SK-N-SH treated with all-trans-retinoic acid at 6 μM for 48 hours (cell line): ENCODE measurements around the gene CAMTA2.

ENCODE experiments used
- ATAC-seq: fragments of 200-7000 bp; cut with Tn5 transposase; 3 replicates; pipeline ENCODE4 v1.9.1; 2020; ENCODE audit warnings: mild to moderate bottlenecking, moderate library complexity
- ARNTL ChIP-seq: fragments of 450-650 bp; formaldehyde crosslinking; IDR thresholded peaks from 2 replicates; pipeline ENCODE4 v1.5.0; 2020; ENCODE audit warnings: low read depth, mild to moderate bottlenecking, moderate library complexity, borderline replicate concordance
- BACH2 ChIP-seq: fragments of 250-450 bp; sonication (Bioruptor Pico); IDR thresholded peaks from 2 replicates; pipeline ENCODE4 v1.9.0; 2021; ENCODE audit warnings: mild to moderate bottlenecking, borderline replicate concordance
- CREB5 ChIP-seq: fragments of 250-450 bp; sonication (Bioruptor Pico); IDR thresholded peaks from 2 replicates; pipeline ENCODE4 v1.5.1; 2020; ENCODE audit warnings: low read depth, mild to moderate bottlenecking, moderate library complexity
- CSDC2 ChIP-seq: fragments of 250-450 bp; sonication (Bioruptor Pico); IDR thresholded peaks from 2 replicates; pipeline ENCODE4 v1.5.0; 2020; ENCODE audit warnings: mild to moderate bottlenecking, moderate library complexity
- CSRNP3 ChIP-seq: fragments of 250-450 bp; sonication (Bioruptor Pico); IDR thresholded peaks from 2 replicates; pipeline ENCODE4 v1.5.1; 2021; ENCODE audit warnings: mild to moderate bottlenecking, moderate library complexity
- ESRRG ChIP-seq: fragments of 250-450 bp; sonication (Bioruptor Pico); IDR thresholded peaks from 2 replicates; pipeline ENCODE4 v1.6.1; 2021; ENCODE audit warnings: mild to moderate bottlenecking
- GLIS3 ChIP-seq: fragments of 250-450 bp; sonication (Bioruptor Pico); IDR thresholded peaks from 2 replicates; pipeline ENCODE4 v1.5.0; 2020; ENCODE audit warnings: mild to moderate bottlenecking, moderate library complexity
- ISL1 ChIP-seq: fragments of 250-450 bp; sonication (Bioruptor Pico); IDR thresholded peaks from 2 replicates; pipeline ENCODE4 v2.1.2; 2022; ENCODE audit warnings: mild to moderate bottlenecking, moderate library complexity
- OSR1 ChIP-seq: fragments of 250-450 bp; sonication (Bioruptor Pico); IDR thresholded peaks from 2 replicates; pipeline ENCODE4 v1.8.0; 2022; ENCODE audit warnings: moderate library complexity, mild to moderate bottlenecking, inconsistent platforms
- POU6F1 ChIP-seq: fragments of 250-450 bp; sonication (Bioruptor Pico); IDR thresholded peaks from 2 replicates; pipeline ENCODE4 v1.8.0; 2021; ENCODE audit warnings: low read depth, mild to moderate bottlenecking, moderate library complexity, borderline replicate concordance
- PPARA ChIP-seq: fragments of 250-450 bp; sonication (Bioruptor Pico); IDR thresholded peaks from 2 replicates; pipeline ENCODE4 v1.5.0; 2020; ENCODE audit warnings: mild to moderate bottlenecking, borderline replicate concordance
- RARB ChIP-seq: fragments of 250-450 bp; sonication (Bioruptor Pico); IDR thresholded peaks from 2 replicates; pipeline ENCODE4 v1.8.0; 2021; ENCODE audit warnings: mild to moderate bottlenecking, moderate library complexity
- SNAI2 ChIP-seq: fragments of 250-450 bp; sonication (Bioruptor Pico); IDR thresholded peaks from 2 replicates; pipeline ENCODE4 v1.5.0; 2020; ENCODE audit warnings: mild to moderate bottlenecking, moderate library complexity
- TCF4 ChIP-seq: fragments of 250-450 bp; sonication (Bioruptor Pico); IDR thresholded peaks from 2 replicates; pipeline ENCODE4 v1.8.0; 2021; ENCODE audit warnings: mild to moderate bottlenecking, moderate library complexity, borderline replicate concordance
- TOX ChIP-seq: fragments of 250-450 bp; sonication (Bioruptor Pico); IDR thresholded peaks from 2 replicates; pipeline ENCODE4 v1.8.0; 2021; ENCODE audit warnings: mild to moderate bottlenecking, moderate library complexity, borderline replicate concordance
- TSHZ2 ChIP-seq: fragments of 250-450 bp; sonication (Bioruptor Pico); IDR thresholded peaks from 2 replicates; pipeline ENCODE4 v1.5.0; 2020; ENCODE audit warnings: mild to moderate bottlenecking, moderate library complexity
- ZC3H10 ChIP-seq: fragments of 250-450 bp; sonication (Bioruptor Pico); IDR thresholded peaks from 2 replicates; pipeline ENCODE4 v1.5.1; 2021; ENCODE audit warnings: mild to moderate bottlenecking, moderate library complexity
- ZFP30 ChIP-seq: fragments of 450-650 bp; formaldehyde crosslinking; IDR thresholded peaks from 2 replicates; pipeline ENCODE4 v1.5.0; 2022; ENCODE audit warnings: mild to moderate bottlenecking, moderate library complexity
- ZNF565 ChIP-seq: fragments of 450-650 bp; formaldehyde crosslinking; conservative IDR thresholded peaks from 2 replicates; pipeline ENCODE4 v1.5.0; 2020; ENCODE audit warnings: low read depth, mild to moderate bottlenecking, moderate library complexity
- ZNF70 ChIP-seq: fragments of 450-650 bp; formaldehyde crosslinking; IDR thresholded peaks from 2 replicates; pipeline ENCODE4 v1.5.0; 2020; ENCODE audit warnings: mild to moderate bottlenecking, moderate library complexity
- TF ChIP-seq, protein P1 (sequence below): fragments of 250-450 bp; sonication (Bioruptor Pico); IDR thresholded peaks from 2 replicates; pipeline ENCODE4 v1.8.0; 2020; ENCODE audit warnings: mild to moderate bottlenecking, moderate library complexity, borderline replicate concordance

Gene CAMTA2

GRCh38 chr17:4947411-4948165, 39.9 kb downstream of the CAMTA2 start:
- TF ChIP-seq CSRNP3 (CRISPR knock-in tag) (0 out of 2 replicates have a peak, but pooled peaks have one; percentile 33), CREB5 (CRISPR knock-in tag) (no peak; the same call in 1 of the 2 replicates), ZNF70 (no peak), CSDC2 (CRISPR knock-in tag) (no peak), PPARA (CRISPR knock-in tag) (no peak), ARNTL (no peak), OSR1 (CRISPR knock-in tag) (no peak), ISL1 (CRISPR knock-in tag) (no peak)
- TF ChIP-seq, protein P1, sequence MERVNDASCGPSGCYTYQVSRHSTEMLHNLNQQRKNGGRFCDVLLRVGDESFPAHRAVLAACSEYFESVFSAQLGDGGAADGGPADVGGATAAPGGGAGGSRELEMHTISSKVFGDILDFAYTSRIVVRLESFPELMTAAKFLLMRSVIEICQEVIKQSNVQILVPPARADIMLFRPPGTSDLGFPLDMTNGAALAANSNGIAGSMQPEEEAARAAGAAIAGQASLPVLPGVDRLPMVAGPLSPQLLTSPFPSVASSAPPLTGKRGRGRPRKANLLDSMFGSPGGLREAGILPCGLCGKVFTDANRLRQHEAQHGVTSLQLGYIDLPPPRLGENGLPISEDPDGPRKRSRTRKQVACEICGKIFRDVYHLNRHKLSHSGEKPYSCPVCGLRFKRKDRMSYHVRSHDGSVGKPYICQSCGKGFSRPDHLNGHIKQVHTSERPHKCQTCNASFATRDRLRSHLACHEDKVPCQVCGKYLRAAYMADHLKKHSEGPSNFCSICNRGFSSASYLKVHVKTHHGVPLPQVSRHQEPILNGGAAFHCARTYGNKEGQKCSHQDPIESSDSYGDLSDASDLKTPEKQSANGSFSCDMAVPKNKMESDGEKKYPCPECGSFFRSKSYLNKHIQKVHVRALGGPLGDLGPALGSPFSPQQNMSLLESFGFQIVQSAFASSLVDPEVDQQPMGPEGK (CRISPR knock-in tag) = 0 out of 2 replicates have a peak, but pooled peaks have one; percentile 11
- TF ChIP-seq, all 23 proteins: peak for 2
- peak; percentile 9 for ATAC-seq

DNA sequence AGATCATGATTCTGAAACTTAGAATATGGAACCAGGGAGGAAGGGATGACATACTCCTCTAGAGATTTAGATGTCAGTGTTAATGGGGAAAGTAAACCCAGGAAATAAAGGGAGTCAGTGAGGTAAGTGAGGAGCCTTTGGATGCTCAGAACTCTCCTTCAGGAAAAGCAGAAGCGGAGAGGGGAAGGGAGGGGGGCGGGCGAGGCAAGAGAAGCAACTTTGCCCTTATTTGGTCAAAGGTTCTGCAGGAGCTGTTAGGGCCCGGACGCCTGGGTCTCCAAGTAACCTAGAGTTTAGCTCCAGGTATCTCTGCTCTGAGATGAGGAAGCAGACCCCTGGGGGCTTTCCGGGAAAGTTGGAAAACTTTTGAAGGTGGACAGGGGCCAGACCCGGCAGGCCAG, 40.5 kb downstream of the CAMTA2 start:
- TF ChIP-seq ZFP30 (CRISPR knock-in tag) (no peak), ISL1 (CRISPR knock-in tag) (no peak), SNAI2 (CRISPR knock-in tag) (no peak), GLIS3 (CRISPR knock-in tag) (no peak), CREB5 (CRISPR knock-in tag) (no peak), RARB (CRISPR knock-in tag) (no peak), ZNF70 (no peak), ZC3H10 (CRISPR knock-in tag) (no peak), POU6F1 (CRISPR knock-in tag) (no peak), CSRNP3 (CRISPR knock-in tag) (no peak), ESRRG (no peak), TOX (no peak), ARNTL (no peak), ZNF565 (CRISPR knock-in tag) (no peak), BACH2 (CRISPR knock-in tag) (no peak), OSR1 (CRISPR knock-in tag) (no peak), CSDC2 (CRISPR knock-in tag) (no peak), TCF4 (CRISPR knock-in tag) (no peak), PPARA (CRISPR knock-in tag) (no peak), TSHZ2 (CRISPR knock-in tag) (no peak)
- no peak for ATAC-seq
